RWPE2 (cell line): ENCODE data around the gene ATP5F1B.

ENCODE experiments used
- ATAC-seq: fragments of 200-7000 bp; cut with Tn5 transposase; 3 replicates; pipeline ENCODE4 v1.9.1; 2021; ENCODE audit warnings: low read depth
- DNase-seq: peaks from one replicate; pipeline ENCODE4 v3.0.0-alpha.2; 2020; ENCODE audit warnings: low spot score
- H3K27ac ChIP-seq: fragments of 450-650 bp; 2 replicates; pipeline ENCODE4 v1.5.1; 2017; ENCODE audit warnings: mild to moderate bottlenecking; ENCODE audit not compliant: poor library complexity, severe bottlenecking
- H3K27me3 ChIP-seq: fragments of 250-450 bp; sonication (Bioruptor Pico); 2 replicates; pipeline ENCODE4 v1.5.1; 2021; ENCODE audit warnings: mild to moderate bottlenecking, moderate library complexity; ENCODE audit not compliant: insufficient read depth, poor library complexity, severe bottlenecking
- H3K36me3 ChIP-seq: fragments of 250-450 bp; sonication (Bioruptor Pico); 2 replicates; pipeline ENCODE4 v1.5.1; 2020; ENCODE audit warnings: low read depth, mild to moderate bottlenecking, moderate library complexity
- H3K4me1 ChIP-seq: fragments of 250-450 bp; sonication (Bioruptor Pico); 2 replicates; pipeline ENCODE4 v1.5.1; 2021; ENCODE audit warnings: mild to moderate bottlenecking, moderate library complexity; ENCODE audit not compliant: insufficient read depth, poor library complexity, severe bottlenecking
- H3K4me3 ChIP-seq: fragments of 250-450 bp; sonication (Bioruptor Pico); 2 replicates; pipeline ENCODE4 v1.5.1; 2021; ENCODE audit warnings: mild to moderate bottlenecking, moderate library complexity; ENCODE audit not compliant: severe bottlenecking
- H3K9me3 ChIP-seq: fragments of 250-450 bp; sonication (Bioruptor Pico); 2 replicates; pipeline ENCODE4 v1.5.1; 2021; ENCODE audit warnings: mild to moderate bottlenecking, moderate library complexity; ENCODE audit not compliant: severe bottlenecking
- TF ChIP-seq, protein P1 (sequence below): fragments of 450-650 bp; IDR thresholded peaks from one replicate; pipeline ENCODE4 v1.5.1; 2017; ENCODE audit warnings: mild to moderate bottlenecking, moderate library complexity; ENCODE audit not compliant: poor library complexity, severe bottlenecking

ATP5F1B gene

GRCh38 chr12:56604355-56604754 is 41.4 kb downstream of the ATP5F1B start:
- no peaks in the 10 kb centered on the region for H3K27me3 ChIP-seq
- TF ChIP-seq, protein P1, sequence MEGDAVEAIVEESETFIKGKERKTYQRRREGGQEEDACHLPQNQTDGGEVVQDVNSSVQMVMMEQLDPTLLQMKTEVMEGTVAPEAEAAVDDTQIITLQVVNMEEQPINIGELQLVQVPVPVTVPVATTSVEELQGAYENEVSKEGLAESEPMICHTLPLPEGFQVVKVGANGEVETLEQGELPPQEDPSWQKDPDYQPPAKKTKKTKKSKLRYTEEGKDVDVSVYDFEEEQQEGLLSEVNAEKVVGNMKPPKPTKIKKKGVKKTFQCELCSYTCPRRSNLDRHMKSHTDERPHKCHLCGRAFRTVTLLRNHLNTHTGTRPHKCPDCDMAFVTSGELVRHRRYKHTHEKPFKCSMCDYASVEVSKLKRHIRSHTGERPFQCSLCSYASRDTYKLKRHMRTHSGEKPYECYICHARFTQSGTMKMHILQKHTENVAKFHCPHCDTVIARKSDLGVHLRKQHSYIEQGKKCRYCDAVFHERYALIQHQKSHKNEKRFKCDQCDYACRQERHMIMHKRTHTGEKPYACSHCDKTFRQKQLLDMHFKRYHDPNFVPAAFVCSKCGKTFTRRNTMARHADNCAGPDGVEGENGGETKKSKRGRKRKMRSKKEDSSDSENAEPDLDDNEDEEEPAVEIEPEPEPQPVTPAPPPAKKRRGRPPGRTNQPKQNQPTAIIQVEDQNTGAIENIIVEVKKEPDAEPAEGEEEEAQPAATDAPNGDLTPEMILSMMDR: no peak
- H3K4me3 ChIP-seq: no peak overlapping the region
- H3K27ac ChIP-seq: no peak overlapping the region
- H3K9me3 ChIP-seq: no peaks in the 10 kb centered on the region
- DNase-seq (no peak), ATAC-seq (no peak)
- no peaks in the 10 kb centered on the region for H3K4me1 ChIP-seq
- H3K36me3 ChIP-seq: peaks cover 96% of the 10 kb centered on the region

- Histone ChIP-seq H3K9me3 (no peaks in the 10 kb centered on the region), H3K4me3 (no peak overlapping the region), H3K36me3 (peaks cover 100% of the 10 kb centered on the region), H3K27ac (no peak overlapping the region), H3K27me3 (no peaks in the 10 kb centered on the region), H3K4me1 (no peaks in the 10 kb centered on the region)
- ATAC-seq (no peak), DNase-seq (no peak)
- TF ChIP-seq, protein P1: no peak
These were observed 43.5 kb downstream of the ATP5F1B start for GRCh38 chr12:56602239-56602638.

GRCh38 chr12:56601503-56601902 is 44.3 kb downstream of the ATP5F1B start:
- no peaks in the 10 kb centered on the region for H3K9me3 ChIP-seq
- no peaks in the 10 kb centered on the region for H3K4me1 ChIP-seq
- H3K27me3 ChIP-seq: no peaks in the 10 kb centered on the region
- DNase-seq: no peak
- ATAC-seq: no peak
- no peak overlapping the region for H3K27ac ChIP-seq
- H3K4me3 ChIP-seq: no peak overlapping the region
- peaks cover 100% of the 10 kb centered on the region for H3K36me3 ChIP-seq
- TF ChIP-seq, protein P1: no peak

GRCh38 chr12:56600753-56601152 is 45.0 kb downstream of the ATP5F1B start:
- Histone ChIP-seq H3K27ac (no peak overlapping the region), H3K4me3 (no peak overlapping the region), H3K27me3 (no peaks in the 10 kb centered on the region), H3K4me1 (no peaks in the 10 kb centered on the region), H3K9me3 (no peaks in the 10 kb centered on the region), H3K36me3 (peaks cover 100% of the 10 kb centered on the region)
- DNase-seq: no peak
- TF ChIP-seq, protein P1: no peak
- ATAC-seq: no peak

DNA sequence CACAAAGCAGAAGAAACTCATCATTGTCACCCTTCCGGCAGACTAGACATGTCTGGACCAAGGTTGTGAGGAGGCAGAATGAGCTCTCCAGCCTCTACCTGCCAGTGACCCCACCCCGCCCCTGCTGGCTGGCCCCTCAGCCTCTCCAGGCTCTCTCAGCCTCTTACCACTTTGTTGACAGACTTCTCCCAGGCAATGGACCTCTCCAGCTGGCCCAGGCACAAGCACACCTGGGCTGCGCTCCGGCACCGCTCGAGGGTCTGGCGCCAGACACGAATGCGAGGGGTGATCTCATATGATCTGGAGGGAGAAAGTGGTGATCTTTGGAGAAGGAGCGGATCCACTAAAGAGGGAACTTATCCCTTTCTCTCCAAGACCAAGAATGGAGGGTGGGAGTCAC is 46.0 kb downstream of the ATP5F1B start:
- TF ChIP-seq, protein P1: no peak
- no peak for ATAC-seq
- H3K27ac ChIP-seq: no peak overlapping the region
- no peaks in the 10 kb centered on the region for H3K9me3 ChIP-seq
- no peaks in the 10 kb centered on the region for H3K27me3 ChIP-seq
- no peak for DNase-seq
- no peaks in the 10 kb centered on the region for H3K4me1 ChIP-seq
- no peak overlapping the region for H3K4me3 ChIP-seq
- peaks cover 96% of the 10 kb centered on the region for H3K36me3 ChIP-seq
